ENCODE data around the gene GALNT16.

- TF ChIP-seq, protein P1, sequence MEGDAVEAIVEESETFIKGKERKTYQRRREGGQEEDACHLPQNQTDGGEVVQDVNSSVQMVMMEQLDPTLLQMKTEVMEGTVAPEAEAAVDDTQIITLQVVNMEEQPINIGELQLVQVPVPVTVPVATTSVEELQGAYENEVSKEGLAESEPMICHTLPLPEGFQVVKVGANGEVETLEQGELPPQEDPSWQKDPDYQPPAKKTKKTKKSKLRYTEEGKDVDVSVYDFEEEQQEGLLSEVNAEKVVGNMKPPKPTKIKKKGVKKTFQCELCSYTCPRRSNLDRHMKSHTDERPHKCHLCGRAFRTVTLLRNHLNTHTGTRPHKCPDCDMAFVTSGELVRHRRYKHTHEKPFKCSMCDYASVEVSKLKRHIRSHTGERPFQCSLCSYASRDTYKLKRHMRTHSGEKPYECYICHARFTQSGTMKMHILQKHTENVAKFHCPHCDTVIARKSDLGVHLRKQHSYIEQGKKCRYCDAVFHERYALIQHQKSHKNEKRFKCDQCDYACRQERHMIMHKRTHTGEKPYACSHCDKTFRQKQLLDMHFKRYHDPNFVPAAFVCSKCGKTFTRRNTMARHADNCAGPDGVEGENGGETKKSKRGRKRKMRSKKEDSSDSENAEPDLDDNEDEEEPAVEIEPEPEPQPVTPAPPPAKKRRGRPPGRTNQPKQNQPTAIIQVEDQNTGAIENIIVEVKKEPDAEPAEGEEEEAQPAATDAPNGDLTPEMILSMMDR (IDR thresholded peaks at IDR 0.05), result no peak
- TF ChIP-seq POLR2A (IDR thresholded peaks at IDR 0.05) (no peak), POLR2AphosphoS5 (IDR thresholded peaks at IDR 0.05) (no peak), EP300 (IDR thresholded peaks at IDR 0.05) (no peak)
These were observed 54.4 kb downstream of the GALNT16 start for GRCh38 chr14:69314327-69314726.
